Measurements from ENCODE around the gene TSPAN2.
"Not testable (repeated sequence)": the region's sequence is repeated elsewhere in the genome, so short reads cannot be mapped to it uniquely, and the experiment has no call there.

The TSPAN2 gene

DNA sequence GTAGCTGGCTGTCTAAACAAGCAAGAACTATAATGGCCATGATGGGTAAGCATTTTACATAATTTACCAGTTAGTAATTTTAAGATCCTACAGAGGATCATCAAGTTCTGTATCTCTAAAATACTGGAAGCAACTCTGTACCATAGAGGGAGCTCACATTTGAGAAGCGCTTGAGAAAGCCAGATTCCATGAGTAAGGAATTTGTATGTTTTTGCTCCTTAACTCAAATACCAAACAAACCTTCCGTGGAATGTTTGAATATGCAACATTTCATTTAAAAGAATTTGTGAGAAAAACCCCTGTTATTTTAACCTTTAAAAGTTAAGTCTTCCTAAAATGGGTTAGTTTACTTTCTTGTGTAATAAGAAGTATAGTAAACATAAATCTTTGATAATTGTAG, 57.7 kb downstream of the TSPAN2 start:
- DNase-seq, result no peak

DNA sequence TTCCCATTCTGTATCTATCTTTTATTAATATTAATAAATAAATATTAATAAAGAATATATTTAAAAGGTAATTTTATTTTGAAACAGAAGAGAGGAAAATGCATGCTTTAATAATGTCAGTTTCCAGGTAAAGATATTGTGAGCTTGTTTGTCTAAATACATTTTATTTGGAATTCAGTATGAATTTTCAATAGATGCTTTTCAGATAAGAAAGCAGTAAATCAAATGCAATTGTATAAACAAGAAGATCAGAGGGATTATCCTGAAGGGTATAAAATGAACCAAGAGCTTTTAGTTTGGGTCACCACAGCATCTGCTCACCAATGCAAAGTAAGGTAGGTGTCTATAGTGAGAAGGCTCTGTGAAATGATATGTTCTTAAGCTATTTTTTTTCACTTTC, 59.8 kb downstream of the TSPAN2 start, which contains the start of gene TSHB:
Gene TSHB, plus strand, starts transcription at position 301 of the 400 bp plus-strand sequence. CDS start 3,537 bp downstream, outside the sequence.
- no peak for DNase-seq

DNA sequence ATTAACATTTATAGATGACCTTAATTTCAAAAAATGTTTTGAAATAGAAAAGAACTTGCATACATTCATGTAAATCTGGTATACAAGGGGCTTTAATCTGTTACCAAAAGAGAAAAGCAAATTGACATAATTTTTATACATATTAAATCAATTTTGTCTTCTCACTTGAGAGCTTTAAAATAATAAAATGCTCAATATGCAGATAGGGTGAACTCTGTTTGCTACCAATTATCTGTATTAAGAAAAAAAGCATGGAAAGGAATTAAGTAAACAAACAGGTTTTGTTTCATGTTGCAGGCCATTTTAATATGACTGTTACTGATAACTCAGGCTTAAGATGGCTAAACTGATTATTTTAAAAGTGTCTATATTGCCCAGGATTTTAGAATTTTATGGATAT, 65.7 kb downstream of the TSPAN2 start:
- DNase-seq, result no peak

DNA sequence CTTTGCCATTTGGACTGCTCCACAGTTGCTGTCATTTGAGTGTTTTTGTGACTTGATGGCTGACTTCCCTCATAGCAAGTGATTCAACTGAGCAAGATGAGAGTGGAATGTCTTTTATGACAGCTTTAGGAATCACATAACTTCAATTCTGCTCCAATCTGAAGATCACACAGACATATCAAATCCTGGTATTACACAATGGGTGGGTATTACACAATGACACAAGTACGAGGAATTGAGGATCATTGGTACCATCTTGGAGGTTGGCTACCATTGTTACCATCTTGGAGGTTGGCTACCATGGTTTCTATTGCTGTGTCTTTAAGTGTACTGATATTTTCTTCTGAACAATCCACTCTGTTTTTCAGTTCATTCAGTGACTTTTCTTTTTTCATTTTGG, 68.2 kb downstream of the TSPAN2 start:
- DNase-seq, result no peak

GRCh38 chr1:115019549-115019948, 69.8 kb downstream of the TSPAN2 start:
- DNase-seq, result not testable (repeated sequence)

- DNase-seq, result no peak
Observed at GRCh38 chr1:115013792-115014191, 75.5 kb downstream of the TSPAN2 start.

DNA sequence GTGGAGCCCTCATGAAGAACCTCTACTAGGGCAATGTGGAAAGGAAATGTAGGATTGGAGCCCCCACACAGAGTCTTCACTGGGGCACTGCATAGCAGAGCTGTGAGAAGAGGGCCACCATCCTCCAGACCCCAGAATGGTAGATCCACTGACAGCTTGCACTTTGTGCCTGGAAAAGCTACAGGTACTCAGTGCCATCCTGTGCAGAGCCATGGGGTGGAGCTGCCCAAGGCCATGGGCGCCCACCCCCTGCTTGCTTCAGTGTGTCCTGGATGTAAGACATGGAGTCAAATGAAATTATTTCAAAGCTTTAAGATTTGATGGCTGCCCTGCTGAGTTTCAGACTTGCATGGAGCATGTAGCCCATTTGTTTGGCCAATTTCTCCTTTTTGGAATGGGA, 76.9 kb downstream of the TSPAN2 start:
- DNase-seq, result no peak

DNA sequence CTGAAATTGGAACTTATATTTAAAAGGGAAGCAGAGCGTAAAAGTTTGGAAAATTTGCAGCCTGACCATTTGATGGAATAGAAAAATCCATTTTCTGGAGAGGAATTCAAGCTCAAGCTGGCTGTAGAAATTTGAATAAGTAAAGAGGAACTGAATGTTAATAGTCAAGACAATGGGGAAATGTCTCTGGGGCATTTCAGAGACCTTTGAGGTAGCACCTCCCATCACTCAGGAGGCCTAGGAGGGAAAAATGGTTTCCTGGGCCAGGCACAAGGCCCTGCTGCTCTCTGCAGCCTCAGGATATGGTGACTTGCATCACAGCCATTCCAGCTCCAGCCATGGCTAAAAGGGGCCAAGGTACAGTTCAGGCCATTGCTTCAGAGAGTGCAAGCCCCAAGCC, 77.3 kb downstream of the TSPAN2 start:
- DNase-seq, result no peak

DNA sequence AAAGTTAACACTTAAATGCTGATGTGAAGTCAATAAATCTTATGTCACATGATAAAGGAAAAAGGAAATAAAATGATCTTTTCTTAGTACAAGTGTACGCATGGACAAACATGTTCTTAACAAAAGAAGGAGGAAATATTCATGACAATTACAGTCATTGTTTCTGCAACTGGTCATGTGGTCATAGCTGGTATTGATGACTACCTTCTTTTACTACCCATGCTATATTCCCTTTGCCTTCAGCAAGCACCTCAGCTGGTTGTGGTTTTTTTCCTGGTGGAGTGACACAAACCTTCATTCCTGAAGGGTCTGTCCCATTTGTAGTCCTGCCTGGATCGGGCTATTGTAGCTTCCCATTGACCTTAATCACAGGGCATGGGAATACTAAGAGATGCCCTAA, 83.1 kb downstream of the TSPAN2 start:
- no peak for DNase-seq

Data from activated CD4-positive, alpha-beta T cell treated with anti-CD3 and anti-CD28 coated beads for 48 hours (primary cell).